ENCODE measurements around the gene CSMD2. TPM values are rescaled to one million over a fixed set of nuclear protein-coding genes. Genes with fewer than 3 reads are reported as not detected.

The CSMD2 gene
- total and polyA plus RNA-seq, 2 experiments from 2014 or later: 5.3 to 16.6 TPM

DNA sequence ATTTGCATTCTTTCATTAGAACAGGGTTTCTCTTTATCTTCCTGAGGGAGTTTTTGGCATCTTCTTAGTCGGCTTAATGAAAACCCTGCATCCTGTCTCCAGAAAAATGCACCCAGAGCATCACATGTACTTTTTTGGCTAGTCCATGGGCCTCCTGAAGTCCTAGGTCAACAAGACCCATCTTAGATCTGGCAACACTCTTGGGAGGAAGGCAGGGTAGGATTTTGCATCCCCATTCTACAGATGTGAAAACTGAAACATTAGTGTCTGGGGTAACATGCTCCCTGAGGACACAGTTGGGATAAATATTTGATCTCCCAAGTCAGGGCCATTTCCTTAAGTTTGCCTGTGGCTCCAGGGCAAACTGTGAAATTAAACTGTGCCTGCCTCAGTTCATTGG is 341.2 kb downstream of the CSMD2 start (continued):
- TF ChIP-seq, protein P1, sequence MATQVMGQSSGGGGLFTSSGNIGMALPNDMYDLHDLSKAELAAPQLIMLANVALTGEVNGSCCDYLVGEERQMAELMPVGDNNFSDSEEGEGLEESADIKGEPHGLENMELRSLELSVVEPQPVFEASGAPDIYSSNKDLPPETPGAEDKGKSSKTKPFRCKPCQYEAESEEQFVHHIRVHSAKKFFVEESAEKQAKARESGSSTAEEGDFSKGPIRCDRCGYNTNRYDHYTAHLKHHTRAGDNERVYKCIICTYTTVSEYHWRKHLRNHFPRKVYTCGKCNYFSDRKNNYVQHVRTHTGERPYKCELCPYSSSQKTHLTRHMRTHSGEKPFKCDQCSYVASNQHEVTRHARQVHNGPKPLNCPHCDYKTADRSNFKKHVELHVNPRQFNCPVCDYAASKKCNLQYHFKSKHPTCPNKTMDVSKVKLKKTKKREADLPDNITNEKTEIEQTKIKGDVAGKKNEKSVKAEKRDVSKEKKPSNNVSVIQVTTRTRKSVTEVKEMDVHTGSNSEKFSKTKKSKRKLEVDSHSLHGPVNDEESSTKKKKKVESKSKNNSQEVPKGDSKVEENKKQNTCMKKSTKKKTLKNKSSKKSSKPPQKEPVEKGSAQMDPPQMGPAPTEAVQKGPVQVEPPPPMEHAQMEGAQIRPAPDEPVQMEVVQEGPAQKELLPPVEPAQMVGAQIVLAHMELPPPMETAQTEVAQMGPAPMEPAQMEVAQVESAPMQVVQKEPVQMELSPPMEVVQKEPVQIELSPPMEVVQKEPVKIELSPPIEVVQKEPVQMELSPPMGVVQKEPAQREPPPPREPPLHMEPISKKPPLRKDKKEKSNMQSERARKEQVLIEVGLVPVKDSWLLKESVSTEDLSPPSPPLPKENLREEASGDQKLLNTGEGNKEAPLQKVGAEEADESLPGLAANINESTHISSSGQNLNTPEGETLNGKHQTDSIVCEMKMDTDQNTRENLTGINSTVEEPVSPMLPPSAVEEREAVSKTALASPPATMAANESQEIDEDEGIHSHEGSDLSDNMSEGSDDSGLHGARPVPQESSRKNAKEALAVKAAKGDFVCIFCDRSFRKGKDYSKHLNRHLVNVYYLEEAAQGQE (IDR thresholded peaks at IDR 0.05; ENCODE audit: unreplicated experiment): no peak
- TF ChIP-seq ZNF462 (CRISPR knock-in tag; IDR thresholded peaks at IDR 0.05): no peak

- H3K27me3 Mint-ChIP-seq (ENCODE audit: insufficient read depth, low read depth, poor library complexity): peaks cover 5% of the 10 kb centered on the region
Observed at GRCh38 chr1:33823401-33823800, 341.6 kb downstream of the CSMD2 start.

More at GRCh38 chr1:33823401-33823800, 341.6 kb downstream of the CSMD2 start:
- peaks cover 16% of the 10 kb centered on the region; the same call in 2 of the 3 replicates for H3K9me3 Mint-ChIP-seq
- H3K36me3 ChIP-seq (ENCODE audit: insufficient read depth): no peaks in the 10 kb centered on the region; the same call in 1 of the 2 replicates
- H3K79me2 ChIP-seq (replicated peaks; ENCODE audit: insufficient read depth): no peaks in the 10 kb centered on the region
- no peaks in the 10 kb centered on the region for H3F3A ChIP-seq (replicated peaks; ENCODE audit: low read depth)
- H3K36me3 Mint-ChIP-seq (ENCODE audit: low read depth): peaks cover 43% of the 10 kb centered on the region
- TF ChIP-seq, protein P2, sequence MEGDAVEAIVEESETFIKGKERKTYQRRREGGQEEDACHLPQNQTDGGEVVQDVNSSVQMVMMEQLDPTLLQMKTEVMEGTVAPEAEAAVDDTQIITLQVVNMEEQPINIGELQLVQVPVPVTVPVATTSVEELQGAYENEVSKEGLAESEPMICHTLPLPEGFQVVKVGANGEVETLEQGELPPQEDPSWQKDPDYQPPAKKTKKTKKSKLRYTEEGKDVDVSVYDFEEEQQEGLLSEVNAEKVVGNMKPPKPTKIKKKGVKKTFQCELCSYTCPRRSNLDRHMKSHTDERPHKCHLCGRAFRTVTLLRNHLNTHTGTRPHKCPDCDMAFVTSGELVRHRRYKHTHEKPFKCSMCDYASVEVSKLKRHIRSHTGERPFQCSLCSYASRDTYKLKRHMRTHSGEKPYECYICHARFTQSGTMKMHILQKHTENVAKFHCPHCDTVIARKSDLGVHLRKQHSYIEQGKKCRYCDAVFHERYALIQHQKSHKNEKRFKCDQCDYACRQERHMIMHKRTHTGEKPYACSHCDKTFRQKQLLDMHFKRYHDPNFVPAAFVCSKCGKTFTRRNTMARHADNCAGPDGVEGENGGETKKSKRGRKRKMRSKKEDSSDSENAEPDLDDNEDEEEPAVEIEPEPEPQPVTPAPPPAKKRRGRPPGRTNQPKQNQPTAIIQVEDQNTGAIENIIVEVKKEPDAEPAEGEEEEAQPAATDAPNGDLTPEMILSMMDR (conservative IDR thresholded peaks at IDR 0.05; ENCODE audit: low read depth in 2 of 2): no peak
- TF ChIP-seq CREB1 (CRISPR knock-in tag; IDR thresholded peaks at IDR 0.05; ENCODE audit: low read depth): no peak
- DNase-seq (ENCODE audit: low spot score): no peak
- no peaks in the 10 kb centered on the region for H4K20me1 ChIP-seq (replicated peaks; ENCODE audit: insufficient read depth)
- H3K27me3 ChIP-seq (ENCODE audit: insufficient read depth): no peaks in the 10 kb centered on the region
- no peak overlapping the region for H3K27ac ChIP-seq (ENCODE audit: low read depth)
- no peak overlapping the region for H2AFZ ChIP-seq
- 0 out of 2 replicates have a peak, but pooled peaks cover 4% of the 10 kb centered on the region for H3K9me2 ChIP-seq (ENCODE audit: insufficient read depth)
- H3K4me3 ChIP-seq: no peak overlapping the region
- no peaks in the 10 kb centered on the region; the same call in 2 of the 3 replicates for H3K4me1 Mint-ChIP-seq
- H3K4me1 ChIP-seq (ENCODE audit: insufficient read depth): no peaks in the 10 kb centered on the region
- H3K4me2 ChIP-seq: no peak overlapping the region
- no peak overlapping the region for H3K4me3 Mint-ChIP-seq
- no peak overlapping the region for H3K27ac Mint-ChIP-seq
- no peak for ATAC-seq
